ENCODE measurements around the gene WFIKKN1.

DNA sequence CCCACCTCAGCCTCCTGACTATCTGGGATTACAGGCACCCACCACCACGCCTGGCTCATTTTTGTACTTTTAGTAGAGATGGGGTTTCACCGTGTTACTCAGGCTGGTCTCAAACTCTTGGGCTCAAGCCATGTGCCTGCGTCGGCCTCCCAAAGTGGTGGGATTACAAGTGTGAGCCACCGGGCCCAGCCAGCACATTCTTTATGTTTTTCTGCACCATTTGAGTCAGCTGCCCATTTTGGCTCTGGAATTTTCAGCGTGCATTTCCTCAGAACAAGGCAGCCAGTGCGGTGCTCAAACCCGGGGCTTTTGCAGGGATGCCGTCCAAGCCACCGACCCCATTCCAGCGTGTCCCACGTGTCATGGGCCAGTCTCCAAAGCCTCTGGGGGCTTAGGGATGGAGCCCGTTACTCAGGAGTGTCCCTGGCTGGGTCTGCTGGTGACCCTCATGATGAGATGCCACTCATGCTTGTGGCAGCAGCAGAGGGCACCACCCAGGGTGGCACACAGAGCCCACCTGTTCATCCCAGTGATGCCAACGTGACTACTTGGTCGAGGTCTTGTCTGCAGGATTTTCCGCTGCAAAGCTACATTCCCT, 44.6 kb upstream of the WFIKKN1 start:
- TF ChIP-seq, protein P1, sequence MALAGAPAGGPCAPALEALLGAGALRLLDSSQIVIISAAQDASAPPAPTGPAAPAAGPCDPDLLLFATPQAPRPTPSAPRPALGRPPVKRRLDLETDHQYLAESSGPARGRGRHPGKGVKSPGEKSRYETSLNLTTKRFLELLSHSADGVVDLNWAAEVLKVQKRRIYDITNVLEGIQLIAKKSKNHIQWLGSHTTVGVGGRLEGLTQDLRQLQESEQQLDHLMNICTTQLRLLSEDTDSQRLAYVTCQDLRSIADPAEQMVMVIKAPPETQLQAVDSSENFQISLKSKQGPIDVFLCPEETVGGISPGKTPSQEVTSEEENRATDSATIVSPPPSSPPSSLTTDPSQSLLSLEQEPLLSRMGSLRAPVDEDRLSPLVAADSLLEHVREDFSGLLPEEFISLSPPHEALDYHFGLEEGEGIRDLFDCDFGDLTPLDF (CRISPR knock-in tag; IDR thresholded peaks at IDR 0.05), result no peak
- TF ChIP-seq, protein P2, sequence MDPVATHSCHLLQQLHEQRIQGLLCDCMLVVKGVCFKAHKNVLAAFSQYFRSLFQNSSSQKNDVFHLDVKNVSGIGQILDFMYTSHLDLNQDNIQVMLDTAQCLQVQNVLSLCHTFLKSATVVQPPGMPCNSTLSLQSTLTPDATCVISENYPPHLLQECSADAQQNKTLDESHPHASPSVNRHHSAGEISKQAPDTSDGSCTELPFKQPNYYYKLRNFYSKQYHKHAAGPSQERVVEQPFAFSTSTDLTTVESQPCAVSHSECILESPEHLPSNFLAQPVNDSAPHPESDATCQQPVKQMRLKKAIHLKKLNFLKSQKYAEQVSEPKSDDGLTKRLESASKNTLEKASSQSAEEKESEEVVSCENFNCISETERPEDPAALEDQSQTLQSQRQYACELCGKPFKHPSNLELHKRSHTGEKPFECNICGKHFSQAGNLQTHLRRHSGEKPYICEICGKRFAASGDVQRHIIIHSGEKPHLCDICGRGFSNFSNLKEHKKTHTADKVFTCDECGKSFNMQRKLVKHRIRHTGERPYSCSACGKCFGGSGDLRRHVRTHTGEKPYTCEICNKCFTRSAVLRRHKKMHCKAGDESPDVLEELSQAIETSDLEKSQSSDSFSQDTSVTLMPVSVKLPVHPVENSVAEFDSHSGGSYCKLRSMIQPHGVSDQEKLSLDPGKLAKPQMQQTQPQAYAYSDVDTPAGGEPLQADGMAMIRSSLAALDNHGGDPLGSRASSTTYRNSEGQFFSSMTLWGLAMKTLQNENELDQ (CRISPR knock-in tag; IDR thresholded peaks at IDR 0.05; ENCODE audit: borderline replicate concordance), result no peak
- no peak for TF ChIP-seq ZC3H4 (CRISPR knock-in tag; IDR thresholded peaks at IDR 0.05; ENCODE audit: borderline replicate concordance)
- no peak for TF ChIP-seq TAF1 (CRISPR knock-in tag; IDR thresholded peaks at IDR 0.05)
- TF ChIP-seq, protein P3, sequence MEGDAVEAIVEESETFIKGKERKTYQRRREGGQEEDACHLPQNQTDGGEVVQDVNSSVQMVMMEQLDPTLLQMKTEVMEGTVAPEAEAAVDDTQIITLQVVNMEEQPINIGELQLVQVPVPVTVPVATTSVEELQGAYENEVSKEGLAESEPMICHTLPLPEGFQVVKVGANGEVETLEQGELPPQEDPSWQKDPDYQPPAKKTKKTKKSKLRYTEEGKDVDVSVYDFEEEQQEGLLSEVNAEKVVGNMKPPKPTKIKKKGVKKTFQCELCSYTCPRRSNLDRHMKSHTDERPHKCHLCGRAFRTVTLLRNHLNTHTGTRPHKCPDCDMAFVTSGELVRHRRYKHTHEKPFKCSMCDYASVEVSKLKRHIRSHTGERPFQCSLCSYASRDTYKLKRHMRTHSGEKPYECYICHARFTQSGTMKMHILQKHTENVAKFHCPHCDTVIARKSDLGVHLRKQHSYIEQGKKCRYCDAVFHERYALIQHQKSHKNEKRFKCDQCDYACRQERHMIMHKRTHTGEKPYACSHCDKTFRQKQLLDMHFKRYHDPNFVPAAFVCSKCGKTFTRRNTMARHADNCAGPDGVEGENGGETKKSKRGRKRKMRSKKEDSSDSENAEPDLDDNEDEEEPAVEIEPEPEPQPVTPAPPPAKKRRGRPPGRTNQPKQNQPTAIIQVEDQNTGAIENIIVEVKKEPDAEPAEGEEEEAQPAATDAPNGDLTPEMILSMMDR (CRISPR knock-in tag; IDR thresholded peaks at IDR 0.05), result no peak
- no peak for TF ChIP-seq JARID2 (CRISPR knock-in tag; IDR thresholded peaks at IDR 0.05; ENCODE audit: insufficient replicate concordance)
- TF ChIP-seq TGIF2 (CRISPR knock-in tag; IDR thresholded peaks at IDR 0.05), result no peak
- TF ChIP-seq, protein P4, sequence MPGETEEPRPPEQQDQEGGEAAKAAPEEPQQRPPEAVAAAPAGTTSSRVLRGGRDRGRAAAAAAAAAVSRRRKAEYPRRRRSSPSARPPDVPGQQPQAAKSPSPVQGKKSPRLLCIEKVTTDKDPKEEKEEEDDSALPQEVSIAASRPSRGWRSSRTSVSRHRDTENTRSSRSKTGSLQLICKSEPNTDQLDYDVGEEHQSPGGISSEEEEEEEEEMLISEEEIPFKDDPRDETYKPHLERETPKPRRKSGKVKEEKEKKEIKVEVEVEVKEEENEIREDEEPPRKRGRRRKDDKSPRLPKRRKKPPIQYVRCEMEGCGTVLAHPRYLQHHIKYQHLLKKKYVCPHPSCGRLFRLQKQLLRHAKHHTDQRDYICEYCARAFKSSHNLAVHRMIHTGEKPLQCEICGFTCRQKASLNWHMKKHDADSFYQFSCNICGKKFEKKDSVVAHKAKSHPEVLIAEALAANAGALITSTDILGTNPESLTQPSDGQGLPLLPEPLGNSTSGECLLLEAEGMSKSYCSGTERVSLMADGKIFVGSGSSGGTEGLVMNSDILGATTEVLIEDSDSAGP (CRISPR knock-in tag; IDR thresholded peaks at IDR 0.05; ENCODE audit: borderline replicate concordance), result no peak
